Jurkat, Clone E6-1 (cell line): ENCODE results near the gene EHBP1. TPM values are rescaled to one million over a fixed set of nuclear protein-coding genes. Genes with fewer than 3 reads are reported as not detected.
A peak's percentile ranks its signal among the peaks of the same experiment; 100 is the strongest.

Experiments
- DNase-seq: peaks from one replicate; pipeline ENCODE4 v3.0.0-alpha.2; 2011; ENCODE audit warnings: low read depth, low spot score
- H3K4me3 ChIP-seq: 2 replicates; pipeline ENCODE4 v1.5.1; 2011; ENCODE audit warnings: mild to moderate bottlenecking, low read length, control low read depth, moderate library complexity
- polyA plus RNA-seq: library from polyadenylated mRNA; unstranded; fragments of >200 nt; gene quantifications from one replicate; pipeline ENCODE4 v1.2.1, GENCODE V29; 2012; ENCODE audit warnings: missing spikeins; ENCODE audit not compliant: insufficient read length, insufficient read depth

The EHBP1 gene
- polyA plus RNA-seq = 28.9 TPM

GRCh38 chr2:62705007-62705829 is at the start of gene EHBP1:
EHBP1 (plus strand) TSS chr2:62705713; CDS start chr2:62707192, 1,479 bp downstream.
- peak; percentile 98 for DNase-seq
- H3K4me3 ChIP-seq = peak within 1 kb of the TSS; percentile 77

DNA sequence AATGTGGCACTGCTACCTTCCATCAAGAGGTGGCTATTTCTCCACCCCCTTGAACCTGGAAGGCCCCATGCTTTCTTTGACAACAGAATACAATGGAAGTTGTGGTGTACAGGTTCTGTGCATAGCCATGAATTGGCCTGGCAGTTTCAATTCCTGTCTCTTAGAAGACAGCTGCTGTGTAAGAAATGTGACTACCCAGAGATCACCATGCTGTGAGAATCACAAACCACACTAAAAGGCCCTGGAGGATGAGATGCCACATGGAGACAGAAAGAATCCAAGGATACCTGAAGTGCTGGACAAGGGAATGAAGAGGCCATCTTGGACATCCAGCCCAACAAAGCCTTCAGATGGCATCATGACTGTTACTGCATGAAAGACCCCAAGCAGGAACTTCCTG is 47.7 kb upstream of the EHBP1 start:
- no peak for DNase-seq
- no peak overlapping the region for H3K4me3 ChIP-seq

DNA sequence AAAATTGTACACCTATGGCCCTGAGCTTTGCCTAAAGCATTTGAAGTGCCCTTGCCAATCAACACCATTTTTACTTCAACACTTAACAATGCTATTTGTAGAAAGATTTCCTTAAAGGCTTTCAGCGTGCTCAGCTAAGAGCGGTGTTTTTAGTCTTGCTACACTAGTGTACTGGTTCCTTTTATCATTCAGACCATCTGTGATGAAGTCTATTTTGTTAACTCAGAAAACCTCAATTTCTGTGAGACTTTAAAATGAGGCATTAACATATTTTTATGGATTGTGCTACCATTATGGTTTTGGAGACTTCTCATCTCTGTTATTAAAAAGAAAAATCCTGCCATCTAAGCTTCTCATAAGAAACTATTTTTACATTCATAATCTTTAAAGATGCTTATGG is 46.6 kb upstream of the EHBP1 start:
- no peak overlapping the region for H3K4me3 ChIP-seq
- no peak for DNase-seq

GRCh38 chr2:62660087-62660486 is 45.4 kb upstream of the EHBP1 start:
- H3K4me3 ChIP-seq = no peak overlapping the region
- DNase-seq = no peak

- no peak overlapping the region for H3K4me3 ChIP-seq
- DNase-seq = no peak
Observed at GRCh38 chr2:62660582-62661262, 44.8 kb upstream of the EHBP1 start.

- H3K4me3 ChIP-seq = no peak overlapping the region
- no peak for DNase-seq
Observed at GRCh38 chr2:62661263-62661635, 44.3 kb upstream of the EHBP1 start.

DNA sequence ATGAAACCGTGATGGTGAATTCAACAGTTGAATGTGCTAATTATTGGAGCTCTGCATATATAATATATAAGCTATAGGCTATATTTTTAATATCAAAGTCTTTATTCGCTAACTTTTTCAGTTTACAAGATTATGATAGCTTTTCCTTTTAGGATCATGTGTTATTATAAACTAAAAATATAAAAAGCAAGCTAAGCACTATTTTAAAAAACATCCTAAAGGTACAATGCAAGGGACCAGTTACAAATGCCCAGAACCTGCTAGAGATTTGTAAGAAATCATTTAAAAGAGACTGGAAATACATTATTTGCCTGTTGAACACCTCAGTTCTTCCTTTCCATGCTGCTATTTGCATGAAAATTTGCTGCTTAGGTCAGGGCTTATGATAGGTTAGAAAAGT is 43.4 kb upstream of the EHBP1 start:
- no peak for DNase-seq
- H3K4me3 ChIP-seq = no peak overlapping the region

DNA sequence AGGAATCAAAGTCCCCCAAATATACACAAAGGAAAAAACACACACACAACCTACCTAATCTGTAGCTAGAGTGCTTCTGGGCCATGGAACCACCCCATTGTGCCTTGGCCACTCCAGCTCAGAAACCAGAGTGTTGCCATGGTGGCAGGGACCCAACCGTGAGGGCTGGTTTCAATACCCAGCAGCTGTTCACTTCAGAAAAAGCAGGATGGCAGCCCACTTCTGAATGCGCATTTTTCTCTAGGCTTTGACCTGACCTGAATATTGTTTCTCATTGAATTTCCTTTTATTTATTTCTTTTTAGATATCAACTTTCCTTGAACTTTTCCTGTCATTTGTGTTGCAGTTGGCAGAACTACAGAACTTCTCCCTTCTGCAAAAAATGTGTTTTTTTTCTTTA is 43.0 kb upstream of the EHBP1 start:
- H3K4me3 ChIP-seq = no peak overlapping the region
- no peak for DNase-seq

DNA sequence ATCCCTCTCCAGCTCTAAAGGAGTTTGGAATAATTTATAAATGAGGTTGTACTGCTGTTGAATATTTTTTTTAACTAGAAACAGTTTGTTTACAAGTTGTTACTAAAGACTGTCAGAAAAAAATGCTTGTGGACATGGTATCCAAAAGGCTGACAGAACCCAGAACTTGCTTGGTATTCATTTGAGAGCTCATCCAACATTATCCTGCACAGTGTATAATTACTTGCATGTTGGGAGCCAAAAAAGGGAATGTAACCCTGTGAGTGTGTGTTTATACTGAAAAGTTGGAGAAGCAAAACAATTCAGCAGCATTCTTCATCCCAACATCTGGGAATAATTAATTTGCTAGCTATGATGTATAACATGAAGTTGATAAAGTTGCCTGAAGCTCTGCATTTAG is 42.1 kb upstream of the EHBP1 start:
- H3K4me3 ChIP-seq = no peak overlapping the region

GRCh38 chr2:62663920-62664795 is 41.4 kb upstream of the EHBP1 start:
- H3K4me3 ChIP-seq = no peak overlapping the region
- DNase-seq = no peak

More for the DNA sequence above, 42.1 kb upstream of the EHBP1 start:
- no peak for DNase-seq

DNA sequence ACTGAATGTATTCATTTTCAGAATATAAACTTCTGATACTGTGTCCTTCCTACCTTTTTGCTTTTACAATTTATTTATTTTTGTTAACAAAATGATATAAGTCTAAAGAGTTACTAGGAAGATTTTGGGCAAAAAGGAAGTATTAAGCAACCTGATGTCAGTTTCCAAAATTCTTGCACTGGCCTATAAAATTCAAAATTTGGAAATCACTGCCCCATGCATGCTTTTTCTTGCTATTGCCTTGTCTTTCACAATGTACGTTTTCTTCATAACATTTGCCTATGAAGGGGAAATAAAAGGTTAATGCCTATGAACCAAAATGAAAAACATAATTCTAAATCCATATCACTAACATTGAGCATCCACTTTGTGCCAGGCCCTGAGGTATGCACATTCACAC is 40.1 kb upstream of the EHBP1 start:
- no peak overlapping the region for H3K4me3 ChIP-seq

GRCh38 chr2:62669180-62669579 is 36.3 kb upstream of the EHBP1 start:
- no peak for DNase-seq
- H3K4me3 ChIP-seq = no peak overlapping the region

More for the DNA sequence above, 40.1 kb upstream of the EHBP1 start:
- no peak for DNase-seq

DNA sequence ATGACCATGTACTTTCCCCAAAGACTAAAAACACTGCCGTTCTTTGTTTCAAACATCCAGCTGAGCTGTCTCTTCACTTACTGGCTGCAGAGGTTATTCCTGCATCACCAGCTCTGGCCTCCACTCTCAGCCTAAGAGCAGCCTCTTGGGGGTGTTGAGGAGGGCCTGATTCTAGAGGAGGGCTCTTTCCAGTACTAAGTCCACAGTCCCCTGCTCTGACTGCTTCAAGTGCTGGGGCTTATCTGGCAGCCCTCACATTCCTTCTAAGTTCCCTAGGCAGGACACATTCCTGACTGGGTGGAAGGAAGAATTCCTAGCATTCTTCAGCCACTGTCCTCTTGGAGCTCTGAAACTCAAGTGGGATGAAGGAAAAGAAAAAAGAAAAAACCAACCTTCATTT is 32.9 kb upstream of the EHBP1 start:
- no peak for DNase-seq
- H3K4me3 ChIP-seq = no peak overlapping the region

GRCh38 chr2:62675062-62675461 is 30.5 kb upstream of the EHBP1 start:
- no peak for DNase-seq
- H3K4me3 ChIP-seq = no peak overlapping the region

DNA sequence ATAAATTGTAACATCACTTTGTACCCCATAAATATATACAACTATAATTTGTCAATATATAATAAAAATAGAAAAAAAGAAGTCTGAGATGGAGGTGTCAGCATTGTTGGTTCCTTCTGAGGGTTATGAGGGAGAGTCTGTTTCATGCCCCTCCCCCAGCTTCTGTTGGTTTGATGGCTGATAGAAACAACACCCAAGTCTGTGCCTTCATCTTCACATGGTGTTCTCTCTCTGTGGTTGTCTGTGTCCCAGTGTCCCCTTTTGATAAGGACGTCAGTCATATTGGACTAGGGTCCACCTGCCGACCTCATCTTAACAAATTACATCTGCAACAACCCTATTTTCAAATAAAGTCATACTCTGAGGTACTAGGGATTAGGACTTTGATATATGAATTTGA is 20.3 kb upstream of the EHBP1 start:
- DNase-seq = no peak

DNA sequence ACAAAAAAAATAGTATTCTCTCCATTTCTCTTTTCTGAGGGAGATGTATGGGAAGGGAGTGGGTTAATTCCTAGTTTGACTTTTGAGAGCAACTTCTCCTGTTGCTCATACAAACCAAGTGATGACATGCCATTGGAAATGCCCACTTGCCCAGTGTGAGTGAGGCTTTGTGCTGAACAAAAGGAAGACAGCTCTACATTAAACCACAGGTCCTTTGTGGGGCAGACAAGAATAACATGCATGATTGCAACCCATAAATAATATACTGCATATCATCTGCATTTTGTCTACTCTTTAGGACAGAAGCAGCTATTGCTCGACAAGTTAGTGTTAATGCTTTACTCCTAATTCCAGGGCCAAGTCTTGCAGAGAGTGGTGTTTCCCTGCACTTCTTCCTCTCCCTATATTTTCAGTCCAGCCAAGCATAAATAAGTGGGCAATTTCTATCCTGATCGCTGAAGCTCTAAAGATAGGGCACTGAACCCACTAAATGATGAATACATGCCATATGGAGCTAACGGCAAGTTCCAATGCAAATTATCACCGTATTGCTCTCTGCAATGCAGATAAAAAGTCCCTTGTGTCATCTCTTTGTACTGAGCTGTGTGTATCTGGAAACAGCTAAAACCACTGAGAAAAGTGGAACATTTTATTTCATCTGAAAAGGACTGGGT is 19.4 kb upstream of the EHBP1 start:
- no peak overlapping the region for H3K4me3 ChIP-seq
- DNase-seq = no peak

More for the DNA sequence above, 20.3 kb upstream of the EHBP1 start:
- H3K4me3 ChIP-seq = no peak overlapping the region

- no peak for DNase-seq
- H3K4me3 ChIP-seq = no peak overlapping the region
Observed at GRCh38 chr2:62687636-62688035, 17.9 kb upstream of the EHBP1 start.

DNA sequence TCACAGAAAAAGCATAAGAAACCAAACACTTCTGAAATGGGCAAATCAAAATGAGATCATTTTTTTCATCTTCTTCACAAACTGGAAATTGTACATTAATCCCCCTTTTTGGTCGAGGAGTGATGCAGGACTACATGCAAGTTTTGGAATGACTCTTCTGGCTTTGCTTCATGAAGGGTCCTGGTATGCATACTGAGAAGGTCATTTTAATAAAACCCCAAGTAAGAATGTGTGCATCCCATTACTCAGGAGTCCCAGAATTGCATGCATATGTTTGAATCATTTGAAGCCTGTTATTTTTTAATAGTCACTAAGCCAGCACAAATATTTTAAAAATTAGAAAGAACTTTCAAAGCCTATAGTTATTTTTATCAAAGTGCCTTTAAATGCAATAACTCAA is 16.7 kb upstream of the EHBP1 start:
- DNase-seq = no peak
- no peak overlapping the region for H3K4me3 ChIP-seq

GRCh38 chr2:62691186-62691585 is 14.3 kb upstream of the EHBP1 start:
- DNase-seq = no peak
- H3K4me3 ChIP-seq = no peak overlapping the region
